Gastroesophageal sphincter (tissue), 3 donors: ENCODE data around the gene CEACAM16.

Source experiments
- CTCF ChIP-seq, 4 experiments: fragments of 200-600 bp in 2 of 4; fragments of 450-650 bp in 2 of 4; sonication (generic) in 1 of 4; IDR thresholded peaks; one replicate each; pipeline ENCODE4 v1.5.1; 2017 to 2019; ENCODE audit warnings: antibody characterized with exemption in 4 of 4, mild to moderate bottlenecking in 2 of 4, moderate library complexity in 2 of 4
- EP300 ChIP-seq: sonication (generic); formaldehyde crosslinking; IDR thresholded peaks from one replicate; pipeline ENCODE4 v1.6.1; 2017; ENCODE audit warnings: antibody characterized with exemption, mild to moderate bottlenecking
- POLR2A ChIP-seq, 2 donors: fragments of 450-650 bp; IDR thresholded peaks; one replicate each; pipeline ENCODE4 v1.6.1; 2017; ENCODE audit warnings: antibody characterized with exemption in 2 of 2, mild to moderate bottlenecking in 2 of 2, moderate library complexity in 1 of 2
- POLR2AphosphoS5 ChIP-seq: sonication (generic); formaldehyde crosslinking; IDR thresholded peaks from one replicate; pipeline ENCODE4 v1.6.1; 2017; ENCODE audit warnings: antibody characterized with exemption

- no peak for TF ChIP-seq CTCF (IDR thresholded peaks at IDR 0.05)
- TF ChIP-seq POLR2A (IDR thresholded peaks at IDR 0.05), result no peak
- no peak for TF ChIP-seq EP300
- TF ChIP-seq POLR2AphosphoS5, result no peak
Measured at GRCh38 chr19:44690131-44690440, 8.9 kb upstream of the CEACAM16 start.
